Measurements from ENCODE around the gene LRP2. TPM values are rescaled to one million over a fixed set of nuclear protein-coding genes. Genes with fewer than 3 reads are reported as not detected.

The LRP2 gene
- total and polyA plus RNA-seq, 8 donors, result 0.06 to 0.08 TPM; not detected in 6

DNA sequence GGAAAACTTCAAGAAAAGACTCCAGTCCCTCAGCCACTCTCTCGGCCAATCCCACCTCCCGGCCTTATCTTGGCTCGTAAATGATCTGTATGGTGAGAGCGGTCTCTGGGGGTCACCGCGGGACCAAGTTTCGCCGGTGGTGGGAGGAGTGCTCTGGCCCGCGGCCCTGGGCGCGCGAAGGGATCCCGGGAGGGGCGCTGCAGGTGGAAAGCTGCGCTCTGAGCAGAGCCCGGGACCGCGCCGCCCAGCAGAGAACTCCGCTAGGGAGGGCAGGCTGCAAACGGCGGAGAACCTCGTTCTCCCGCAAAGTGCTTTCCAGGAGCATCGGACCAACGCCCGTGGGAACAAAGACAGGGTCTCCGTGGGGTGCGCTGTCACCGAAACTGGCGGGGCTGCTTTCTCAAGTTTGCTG is 622 bp downstream of the LRP2 start:
- TF ChIP-seq, protein P1, sequence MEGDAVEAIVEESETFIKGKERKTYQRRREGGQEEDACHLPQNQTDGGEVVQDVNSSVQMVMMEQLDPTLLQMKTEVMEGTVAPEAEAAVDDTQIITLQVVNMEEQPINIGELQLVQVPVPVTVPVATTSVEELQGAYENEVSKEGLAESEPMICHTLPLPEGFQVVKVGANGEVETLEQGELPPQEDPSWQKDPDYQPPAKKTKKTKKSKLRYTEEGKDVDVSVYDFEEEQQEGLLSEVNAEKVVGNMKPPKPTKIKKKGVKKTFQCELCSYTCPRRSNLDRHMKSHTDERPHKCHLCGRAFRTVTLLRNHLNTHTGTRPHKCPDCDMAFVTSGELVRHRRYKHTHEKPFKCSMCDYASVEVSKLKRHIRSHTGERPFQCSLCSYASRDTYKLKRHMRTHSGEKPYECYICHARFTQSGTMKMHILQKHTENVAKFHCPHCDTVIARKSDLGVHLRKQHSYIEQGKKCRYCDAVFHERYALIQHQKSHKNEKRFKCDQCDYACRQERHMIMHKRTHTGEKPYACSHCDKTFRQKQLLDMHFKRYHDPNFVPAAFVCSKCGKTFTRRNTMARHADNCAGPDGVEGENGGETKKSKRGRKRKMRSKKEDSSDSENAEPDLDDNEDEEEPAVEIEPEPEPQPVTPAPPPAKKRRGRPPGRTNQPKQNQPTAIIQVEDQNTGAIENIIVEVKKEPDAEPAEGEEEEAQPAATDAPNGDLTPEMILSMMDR (IDR thresholded peaks at IDR 0.05), result no peak
- DNase-seq, result peak in 5 of 6 donors; percentile 13 to 75 (median 24)
- 0 to 1% methylated on average over 31 to 32 of the region's 32 CpGs for WGBS, 2 donors
- Histone ChIP-seq H3K4me3 (peak overlapping the region; percentile 12 to 59 (median 37)), H3K36me3 (no peaks in the 10 kb centered on the region), H3K4me1 (peaks cover 8 to 21% (median 12%) of the 10 kb centered on the region in 3 donors), H3K9me3 (no peaks in the 10 kb centered on the region), H3K27me3 (peaks cover 0 to 8% (median 4%) of the 10 kb centered on the region in 4 donors), H3K27ac (no peak overlapping the region)
- intact Hi-C loops (cut with DNase I), result no loop called here
- ATAC-seq, result peak; percentile 39 to 61 (median 52)
- no peak for FAIRE-seq

DNA sequence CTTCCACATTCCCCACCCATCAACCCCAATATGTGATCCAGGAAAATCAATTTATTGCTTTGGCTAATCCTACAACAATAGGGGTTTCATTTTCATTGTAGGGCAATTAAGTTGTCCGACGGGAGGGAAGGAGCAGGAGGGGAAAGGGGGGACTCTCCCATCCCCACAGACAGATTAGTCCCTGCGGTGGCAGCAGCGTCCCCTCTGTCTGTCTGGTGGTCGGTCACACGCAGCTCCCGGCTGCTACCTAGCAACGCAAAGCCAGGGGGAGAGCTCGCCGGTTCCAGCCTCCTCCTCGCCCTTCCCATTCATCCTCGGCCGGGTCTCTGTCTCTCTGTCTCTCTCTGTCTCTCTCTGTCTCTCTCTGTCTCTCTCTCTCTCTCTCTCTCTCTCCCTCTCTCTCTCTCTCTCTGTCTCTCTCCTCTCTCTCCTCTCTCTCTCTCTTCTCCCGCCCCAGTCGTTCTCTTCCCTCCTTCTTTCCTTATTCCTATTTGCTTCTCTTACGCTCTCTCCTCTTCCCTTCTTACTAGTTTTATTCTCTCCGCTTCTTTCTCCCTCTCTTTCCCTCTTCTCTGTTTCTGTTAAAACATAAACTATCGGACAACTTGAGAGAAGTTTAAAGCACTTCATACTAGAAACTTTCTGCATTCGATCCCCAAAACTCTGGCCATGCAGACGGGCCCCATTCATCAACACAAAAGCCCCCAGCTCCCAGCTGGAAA is 1.2 kb downstream of the LRP2 start:
- WGBS, 2 donors, result 22 to 27% methylated on average over 20 of the region's 20 CpGs
- no peak for FAIRE-seq
- Histone ChIP-seq H3K4me1 (peaks cover 8 to 21% (median 12%) of the 10 kb centered on the region in 3 donors), H3K4me3 (peak overlapping the region in 2 of 4 donors; percentile 35 to 59), H3K9me3 (no peaks in the 10 kb centered on the region), H3K27me3 (peaks cover 0 to 8% (median 4%) of the 10 kb centered on the region in 4 donors), H3K36me3 (no peaks in the 10 kb centered on the region), H3K27ac (no peak overlapping the region)
- TF ChIP-seq, protein P1 (IDR thresholded peaks at IDR 0.05), result no peak
- ATAC-seq, result no peak
- intact Hi-C loops (cut with DNase I), result no loop called here
- DNase-seq, result peak in 1 of 6 donors; percentile 28

DNA sequence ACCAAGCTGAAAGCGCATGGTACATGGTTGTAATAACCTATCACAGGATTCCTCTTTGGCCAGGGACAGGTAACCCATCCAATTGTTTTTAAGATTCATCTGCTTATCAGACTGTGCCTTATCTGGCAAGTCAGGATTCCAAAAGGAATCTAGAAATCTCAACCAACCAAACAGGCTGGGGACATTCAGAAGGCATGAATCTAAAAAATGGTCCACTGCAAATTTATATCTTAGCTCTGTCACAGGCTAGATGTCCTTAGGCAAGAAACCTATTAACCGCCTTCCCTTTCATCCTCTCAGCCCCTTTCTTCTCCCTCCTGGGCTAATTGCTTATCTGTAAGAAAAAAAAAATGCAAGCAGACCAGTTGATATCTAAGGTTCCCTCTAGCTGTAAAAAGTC is 4.3 kb downstream of the LRP2 start:
- no peak for FAIRE-seq

DNA sequence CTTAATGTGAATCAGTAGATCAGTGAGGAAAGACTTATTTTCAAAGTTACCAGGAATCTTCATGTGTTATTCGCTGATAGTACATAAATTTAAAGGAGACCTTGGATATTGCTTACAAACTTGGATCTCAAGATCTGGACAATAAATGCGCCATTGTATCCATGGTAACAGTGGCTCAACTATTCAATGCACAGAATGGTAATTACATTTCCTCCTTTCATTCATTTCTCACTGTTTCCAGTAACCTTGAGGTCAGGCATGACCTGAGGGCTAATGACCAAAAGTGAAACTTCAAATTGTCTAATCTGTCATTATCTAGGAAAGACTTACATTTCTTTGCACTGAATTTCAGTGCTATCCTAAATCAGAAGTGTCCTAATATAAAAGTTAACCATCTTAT is 8.1 kb downstream of the LRP2 start:
- Histone ChIP-seq H3K9me3 (no peaks in the 10 kb centered on the region), H3K4me3 (no peak overlapping the region), H3K36me3 (no peaks in the 10 kb centered on the region), H3K27ac (no peak overlapping the region), H3K27me3 (no peaks in the 10 kb centered on the region), H3K4me1 (no peaks in the 10 kb centered on the region)
- FAIRE-seq, result no peak
- TF ChIP-seq, protein P1 (IDR thresholded peaks at IDR 0.05), result no peak
- intact Hi-C loops (cut with DNase I), result no loop called here
- no peak for DNase-seq
- WGBS, 2 donors, result 76 to 85% methylated on average over 2 of the region's 2 CpGs
- ATAC-seq, result no peak

More for the DNA sequence above, 4.3 kb downstream of the LRP2 start:
- H3K36me3 ChIP-seq, result no peaks in the 10 kb centered on the region
- intact Hi-C loops (cut with DNase I), result no loop called here
- peaks cover 0 to 5% (median 2%) of the 10 kb centered on the region in 4 donors for H3K27me3 ChIP-seq
- DNase-seq (no peak), ATAC-seq (no peak)
- no peak overlapping the region for H3K4me3 ChIP-seq
- H3K4me1 ChIP-seq, result peaks cover 0 to 10% (median 10%) of the 10 kb centered on the region in 3 donors
- TF ChIP-seq, protein P1 (IDR thresholded peaks at IDR 0.05), result no peak
- no peaks in the 10 kb centered on the region for H3K9me3 ChIP-seq
- no peak overlapping the region for H3K27ac ChIP-seq
- 89 to 92% methylated on average over 2 of the region's 2 CpGs for WGBS, 2 donors

DNA sequence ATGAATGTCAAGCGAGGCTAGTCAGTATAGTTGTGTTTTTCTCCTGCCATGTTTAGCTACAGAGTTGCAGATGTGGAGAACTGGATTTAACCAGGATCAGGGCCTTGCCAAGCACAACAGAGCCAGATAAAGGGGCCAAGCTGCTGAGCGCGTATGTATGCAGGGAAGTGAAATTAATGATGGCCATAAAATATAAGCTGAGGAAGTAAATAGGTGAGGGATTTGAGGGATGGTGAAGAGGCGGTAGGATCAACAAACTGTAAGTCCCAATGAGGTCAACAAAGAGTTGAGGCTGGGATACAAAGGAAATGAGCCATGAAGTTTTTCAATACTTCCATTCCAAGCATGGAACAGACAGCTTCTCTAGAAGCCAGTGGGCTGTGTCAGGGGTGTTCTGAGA is 10.6 kb downstream of the LRP2 start:
- intact Hi-C loops (cut with DNase I), result no loop called here
- Histone ChIP-seq H3K9me3 (no peaks in the 10 kb centered on the region), H3K27me3 (no peaks in the 10 kb centered on the region), H3K27ac (no peak overlapping the region), H3K4me1 (no peaks in the 10 kb centered on the region), H3K4me3 (no peak overlapping the region), H3K36me3 (no peaks in the 10 kb centered on the region)
- no peak for FAIRE-seq
- TF ChIP-seq, protein P1 (IDR thresholded peaks at IDR 0.05), result no peak
- ATAC-seq, result no peak
- WGBS, 2 donors, result 88 to 91% methylated on average over 4 of the region's 4 CpGs
- DNase-seq, result no peak

Data from pancreas (tissue), 10 donors.